Activated CD4-positive, alpha-beta T cell treated with anti-CD3 and anti-CD28 coated beads for 48 hours (primary cell): ENCODE data around the gene SDSL.
A peak's percentile ranks its signal among the peaks of the same experiment; 100 is the strongest.

Experiments
- DNase-seq: peaks from one replicate; pipeline ENCODE4 v3.0.0-alpha.2; 2020

The SDSL gene

DNA sequence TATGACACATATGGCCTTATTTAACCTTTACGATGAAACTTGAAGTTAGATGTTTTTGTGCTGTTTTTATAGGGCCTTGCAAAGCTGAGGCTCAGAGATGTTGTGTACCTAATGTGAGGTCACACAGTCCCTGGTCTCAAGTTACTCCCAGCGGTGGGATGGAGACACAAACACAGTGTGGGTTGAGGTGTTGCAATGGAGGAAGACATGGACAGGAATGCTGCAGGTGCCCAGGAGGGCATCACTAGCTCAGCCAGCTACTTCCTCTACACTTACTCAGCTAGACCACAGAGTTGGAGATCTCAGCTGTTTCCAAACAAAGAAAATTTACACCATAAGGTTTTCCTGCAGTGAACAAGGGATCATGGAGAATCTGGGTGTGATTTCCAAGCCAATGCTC lies 34.0 kb downstream of the SDSL start:
- DNase-seq = no peak

- no peak for DNase-seq
Observed at GRCh38 chr12:113456761-113457160, 34.6 kb downstream of the SDSL start.

GRCh38 chr12:113457185-113457584 lies 35.0 kb downstream of the SDSL start:
- no peak for DNase-seq

- DNase-seq = no peak
Observed at GRCh38 chr12:113457710-113458109, 35.5 kb downstream of the SDSL start.

DNA sequence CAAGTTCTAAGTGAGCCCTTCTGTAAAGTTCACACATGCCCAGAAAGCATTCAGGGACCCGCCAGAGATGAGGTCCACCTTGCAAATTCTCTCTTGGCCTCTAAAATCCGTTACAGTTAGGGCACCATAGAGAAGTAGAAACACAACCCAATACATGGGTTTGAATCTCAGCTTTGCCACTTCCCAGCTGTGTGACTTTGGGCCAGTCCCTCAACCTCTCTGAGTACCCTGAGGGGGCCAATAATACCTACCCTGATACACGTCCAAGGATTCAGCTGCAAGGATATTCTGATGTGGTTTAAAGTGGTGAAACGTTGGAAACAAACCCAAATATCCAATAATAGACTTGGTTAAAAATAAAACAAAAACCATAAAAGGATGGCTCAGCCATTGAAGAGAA lies 37.8 kb downstream of the SDSL start:
- DNase-seq = no peak

GRCh38 chr12:113461666-113462065 lies 39.5 kb downstream of the SDSL start:
- no peak for DNase-seq

DNA sequence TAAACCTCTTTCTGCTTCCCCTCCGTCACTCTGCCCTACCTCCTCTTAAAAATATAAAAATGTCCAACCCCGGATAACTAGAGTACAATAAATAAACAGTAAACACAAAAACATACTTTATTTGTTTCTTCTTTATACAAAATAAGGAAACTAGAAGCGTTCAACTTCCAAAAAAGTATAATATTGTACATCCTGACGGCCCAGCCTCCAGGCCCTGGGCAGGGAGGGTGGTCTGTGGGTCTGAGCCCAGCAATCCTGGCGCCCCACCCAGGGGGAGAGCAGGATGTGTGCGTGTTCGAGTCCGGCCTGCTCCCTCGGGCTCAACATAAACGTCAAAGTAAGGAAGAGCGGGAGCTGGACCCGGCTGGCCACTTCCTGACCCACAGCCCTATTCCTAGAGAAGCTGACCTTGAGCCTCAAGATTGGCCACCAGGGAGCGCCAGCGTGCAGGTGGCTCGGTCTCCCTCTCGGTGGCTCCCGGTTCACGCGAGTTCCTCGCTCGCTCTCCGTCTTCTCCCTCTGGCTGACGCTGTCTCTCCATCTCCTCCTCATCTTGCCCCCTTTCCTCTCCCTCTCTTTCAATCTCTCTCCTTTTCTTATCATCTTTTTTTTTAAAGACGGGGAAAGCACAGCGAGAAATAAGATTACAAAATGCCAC lies 40.1 kb downstream of the SDSL start:
- DNase-seq = peak; percentile 83

DNA sequence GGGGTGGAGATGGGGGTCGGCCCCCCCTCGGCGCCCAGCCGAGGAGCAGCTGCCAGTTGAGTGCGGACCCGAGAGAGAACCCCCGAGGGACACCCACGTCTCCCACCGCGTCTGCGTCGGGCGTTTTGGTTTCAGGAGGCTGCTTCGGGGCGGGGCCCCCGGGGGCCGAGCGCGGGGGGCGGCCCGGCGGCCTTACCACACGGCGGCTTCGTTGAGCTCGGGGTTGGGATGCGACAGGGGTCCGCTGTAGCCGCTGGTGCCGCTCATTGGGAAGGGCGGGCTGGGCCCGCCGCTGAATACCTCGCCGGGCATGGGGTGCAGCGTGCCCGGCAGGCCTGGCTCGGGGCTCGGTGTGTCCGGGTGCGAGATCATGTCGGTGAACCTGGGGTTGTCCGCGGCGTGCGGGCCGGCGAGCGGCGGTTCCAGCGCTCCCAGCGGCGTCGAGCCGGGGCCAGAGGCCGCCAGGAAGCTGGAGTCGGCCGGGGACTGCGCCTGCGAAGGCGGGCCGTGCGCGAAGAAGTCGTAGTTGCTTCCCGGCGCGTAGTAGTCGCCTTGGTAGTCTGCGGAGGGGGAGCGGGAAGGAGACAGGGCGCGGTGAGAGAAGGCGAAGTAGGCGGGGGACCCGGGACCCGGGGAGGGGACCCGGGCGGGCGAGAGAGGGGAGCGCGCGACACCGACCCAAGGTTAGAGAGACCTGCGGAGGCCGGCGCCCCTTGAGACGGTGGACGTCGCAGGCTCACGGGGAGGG lies 41.0 kb downstream of the SDSL start:
- no peak for DNase-seq

- DNase-seq = no peak
Observed at GRCh38 chr12:113463746-113464451, 41.7 kb downstream of the SDSL start.

- DNase-seq = no peak
Observed at GRCh38 chr12:113464452-113464775, 42.2 kb downstream of the SDSL start.

DNA sequence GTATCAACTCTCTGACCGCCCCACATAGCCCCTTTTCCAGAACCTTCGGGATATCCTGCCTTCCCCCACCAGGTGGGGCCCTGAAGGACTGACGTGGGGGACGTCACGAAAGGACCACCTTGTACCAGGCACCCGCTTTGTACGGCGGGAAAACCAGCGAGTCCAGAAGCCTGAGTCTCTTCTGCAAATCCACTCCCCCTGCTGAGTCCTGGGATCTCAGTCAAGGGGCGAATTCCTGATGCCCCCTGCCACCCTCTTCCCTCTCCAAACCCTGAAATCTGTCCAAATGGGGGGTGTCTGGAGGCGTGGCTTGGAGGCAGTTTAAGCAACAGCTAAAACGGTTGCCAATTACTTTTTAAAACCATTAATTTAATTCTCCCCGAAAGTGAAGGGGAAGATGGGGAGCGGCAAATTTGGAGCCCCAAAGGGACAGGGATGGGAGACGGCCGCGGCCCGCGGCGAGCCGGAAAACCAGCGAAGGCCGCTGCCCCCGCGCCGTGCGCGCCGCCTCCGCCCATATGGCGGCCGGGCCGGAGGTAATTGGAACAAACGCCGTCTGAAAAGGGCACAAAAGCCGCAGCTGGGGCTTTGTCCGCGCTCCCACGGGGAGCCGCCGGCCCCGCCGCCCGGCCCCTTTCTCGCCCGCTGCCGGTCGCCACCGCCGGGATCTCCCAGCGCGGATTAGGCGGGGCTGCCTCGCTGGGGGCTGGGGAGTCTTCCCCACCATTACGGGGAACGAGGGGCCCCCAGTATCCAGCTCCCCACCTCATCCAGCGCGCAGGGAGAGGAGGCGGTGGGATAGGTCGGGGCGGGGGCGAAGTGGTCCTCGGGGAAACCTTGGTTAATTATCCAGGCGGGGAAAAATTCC lies 42.9 kb downstream of the SDSL start:
- DNase-seq = no peak

- DNase-seq = no peak
Observed at GRCh38 chr12:113465808-113466453, 43.8 kb downstream of the SDSL start.

GRCh38 chr12:113466454-113467141 lies 44.4 kb downstream of the SDSL start:
- DNase-seq = no peak

DNA sequence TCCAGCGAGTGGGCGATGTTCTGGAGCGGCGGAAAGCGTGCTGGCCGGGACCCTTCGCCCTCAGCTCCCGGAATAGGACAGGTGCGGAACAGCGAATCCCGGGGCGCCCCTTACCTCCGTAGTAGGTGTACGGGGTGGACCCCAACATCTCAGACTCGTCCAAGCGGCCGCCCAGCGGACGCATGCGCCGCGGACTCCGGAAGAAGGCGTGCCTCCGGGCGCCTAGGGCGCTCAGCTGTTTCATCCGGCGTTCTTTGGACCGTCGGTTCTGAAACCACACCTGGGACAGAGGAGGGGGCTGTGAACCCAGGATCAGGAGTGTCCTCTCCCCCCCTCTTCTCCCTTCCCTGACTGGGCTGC lies 44.9 kb downstream of the SDSL start:
- no peak for DNase-seq

DNA sequence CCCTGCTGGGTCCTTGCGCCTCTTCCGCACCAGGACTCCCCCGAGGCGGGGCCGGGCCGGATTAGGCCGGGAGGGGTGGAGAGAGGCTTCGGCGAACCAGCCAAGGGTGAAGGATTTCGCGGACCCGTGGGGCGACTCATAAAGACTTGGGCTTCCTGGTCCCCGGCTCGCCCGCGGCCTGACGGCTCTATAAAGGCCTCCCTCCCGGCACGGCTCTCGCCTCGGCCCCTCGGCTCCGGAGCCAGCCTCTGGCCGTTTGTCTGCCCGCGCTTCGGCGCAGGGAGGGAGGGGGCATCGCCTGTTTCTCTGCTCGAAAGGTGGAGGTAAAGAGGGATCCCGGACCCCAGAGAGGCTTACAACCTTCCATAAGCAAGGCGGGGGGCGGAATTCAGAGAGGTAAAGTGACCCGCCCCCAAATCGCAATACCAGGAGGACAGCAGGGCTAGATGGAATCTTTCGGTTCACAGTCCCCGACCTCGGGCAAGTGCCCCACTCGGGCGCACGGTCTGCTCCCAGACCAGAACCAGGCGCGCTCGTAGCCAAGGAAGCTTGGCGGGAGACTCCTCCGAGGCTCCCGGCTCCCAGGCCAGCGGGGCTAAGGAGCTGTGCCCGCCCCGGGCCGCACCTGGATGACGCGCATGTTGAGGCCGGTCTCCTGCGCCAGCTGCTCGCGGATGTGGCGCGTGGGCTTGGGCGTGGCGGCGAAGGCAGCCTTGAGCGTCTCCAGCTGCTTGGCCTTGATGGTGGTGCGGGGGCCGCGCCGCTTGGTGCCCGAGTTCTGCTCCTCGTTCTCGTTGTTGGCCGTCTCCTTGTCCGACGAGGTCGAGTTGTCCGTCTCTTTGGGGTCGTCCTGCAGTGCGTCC lies 45.6 kb downstream of the SDSL start:
- DNase-seq = no peak

DNA sequence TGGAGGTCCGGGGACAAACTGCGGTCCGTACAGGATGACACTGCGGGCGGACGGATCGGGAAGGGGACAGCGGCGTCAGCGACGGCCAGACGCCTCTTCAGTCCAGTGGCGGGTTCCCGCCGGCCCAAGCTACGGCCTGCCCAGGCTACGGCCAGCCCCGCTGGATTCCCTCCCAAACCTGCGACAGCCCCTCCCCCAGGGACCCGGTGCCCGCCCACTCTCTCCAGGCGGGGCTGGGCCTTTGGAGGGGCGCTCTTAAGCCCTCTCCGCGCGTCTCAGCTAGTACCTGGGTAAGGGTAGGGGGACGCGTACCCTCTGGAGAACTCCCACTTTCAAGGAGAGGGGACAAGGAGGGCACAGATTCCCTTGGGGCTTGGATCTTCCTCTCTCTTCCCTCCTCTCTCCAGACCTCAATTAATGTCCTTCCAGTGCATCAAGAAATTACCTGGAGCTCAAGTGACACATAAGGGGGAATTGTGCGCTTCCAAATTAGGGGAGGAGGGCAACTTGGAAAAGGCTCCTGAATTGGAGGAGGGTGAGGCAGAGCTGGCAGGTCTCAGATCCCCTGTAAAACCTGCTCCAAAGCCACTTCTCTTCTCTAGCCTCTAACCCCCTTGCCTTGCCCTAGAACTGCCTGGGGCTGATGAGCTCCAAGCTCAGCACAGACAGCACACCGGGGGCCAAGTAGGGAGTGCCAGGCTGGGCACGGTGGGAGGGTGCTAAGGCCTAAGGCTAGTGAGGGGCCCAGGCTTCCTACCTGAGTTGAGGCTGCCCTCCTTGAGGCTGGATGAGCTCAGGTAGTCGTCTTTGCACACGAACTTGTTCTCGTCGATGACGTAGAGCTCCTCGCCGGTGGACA lies 46.4 kb downstream of the SDSL start:
- DNase-seq = no peak

- DNase-seq = no peak
Observed at GRCh38 chr12:113469224-113469948, 47.2 kb downstream of the SDSL start.

GRCh38 chr12:113469949-113470743 lies 48.0 kb downstream of the SDSL start:
- no peak for DNase-seq
